GM12878 (cell line): ENCODE measurements around the gene CARS2.

Experiments used
- CREB1 ChIP-seq: IDR thresholded peaks from 2 replicates; pipeline ENCODE4 v1.6.1; 2012; ENCODE audit warnings: low read depth, mild to moderate bottlenecking, inconsistent platforms
- CTCF ChIP-seq, 3 experiments: IDR thresholded peaks in 2 of 3; conservative IDR thresholded peaks in 1 of 3; 2 replicates each; pipeline ENCODE4 v1.5.1; 2011; ENCODE audit warnings: low read depth in 3 of 3, low read length in 3 of 3, mild to moderate bottlenecking in 3 of 3, control low read depth in 2 of 3, moderate library complexity in 2 of 3, inconsistent platforms in 1 of 3, mixed read lengths in 1 of 3; ENCODE audit not compliant: control insufficient read depth in 2 of 3, insufficient read depth in 1 of 3; ENCODE audit errors: extremely low read depth in 1 of 3
- RAD21 ChIP-seq: IDR thresholded peaks from 2 replicates; pipeline ENCODE4 v1.6.1; 2011; ENCODE audit warnings: mild to moderate bottlenecking, low read depth, low read length, moderate library complexity; ENCODE audit not compliant: insufficient read depth
- RELA ChIP-seq: fragments of 450-650 bp; IDR thresholded peaks from 2 replicates; pipeline ENCODE4 v1.8.0; 2014; ENCODE audit warnings: borderline replicate concordance; ENCODE audit not compliant: partially characterized antibody
- SP1 ChIP-seq: IDR thresholded peaks from one replicate; pipeline ENCODE4 v1.6.1; 2011; ENCODE audit warnings: low read depth, low read length
- USF1 ChIP-seq: IDR thresholded peaks from 2 replicates; pipeline ENCODE4 v1.6.1; 2011; ENCODE audit warnings: borderline replicate concordance, low read depth, mild to moderate bottlenecking, moderate library complexity, mixed read lengths, low read length; ENCODE audit not compliant: insufficient read depth; ENCODE audit errors: extremely low read length

GRCh38 chr13:110643324-110643723 is 62.6 kb downstream of the CARS2 start:
- TF ChIP-seq SP1, result no peak
- TF ChIP-seq CTCF (IDR thresholded peaks at IDR 0.05 in 2 of 3, conservative IDR thresholded peaks at IDR 0.05 in 1 of 3; ENCODE audit: control insufficient read depth in 2 of 3, extremely low read depth in 1 of 3, insufficient read depth in 1 of 3, low read depth in 3 of 3, low read length in 3 of 3), result no peak
- TF ChIP-seq CREB1, result no peak
- TF ChIP-seq USF1, result no peak
- TF ChIP-seq RAD21, result no peak
- no peak for TF ChIP-seq RELA
